ENCODE measurements around the gene ARHGAP24.
"Not testable (repeated sequence)": the region's sequence is repeated elsewhere in the genome, so short reads cannot be mapped to it uniquely, and the experiment has no call there.

Gene ARHGAP24

DNA sequence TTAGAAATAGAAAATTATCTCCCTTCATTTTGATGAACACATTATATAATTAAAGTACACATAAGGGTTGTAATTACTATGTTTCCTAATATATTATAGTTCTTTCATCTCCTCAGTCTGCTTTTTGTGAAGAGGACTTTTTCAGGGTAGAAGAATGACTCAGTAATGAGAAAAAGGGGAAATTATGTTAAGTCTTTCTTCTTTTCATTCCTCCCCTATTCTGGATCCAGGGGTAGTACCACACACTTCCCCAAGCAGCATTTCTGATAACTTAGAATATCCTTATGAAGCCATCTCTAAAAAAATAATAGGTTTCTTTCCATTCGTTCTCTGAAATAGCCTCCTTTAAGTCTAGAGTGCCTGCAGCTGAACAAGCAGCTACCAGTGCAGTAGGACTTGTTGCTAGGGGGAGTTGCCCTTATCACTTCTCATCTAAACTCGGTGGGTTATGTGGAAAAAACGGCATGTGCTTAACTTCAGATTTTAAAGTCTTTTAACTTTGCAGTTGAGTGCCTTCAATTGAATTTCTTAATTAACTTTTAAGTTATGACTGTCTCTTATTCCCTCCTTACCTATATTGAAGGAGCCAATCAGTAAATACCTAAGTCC, 184.8 kb downstream of the ARHGAP24 start:
- no peak for DNase-seq

- DNase-seq, result not testable (repeated sequence)
Measured at GRCh38 chr4:85666625-85667024, 191.7 kb downstream of the ARHGAP24 start.

- DNase-seq, result no peak
Measured at GRCh38 chr4:85669204-85669603, 194.3 kb downstream of the ARHGAP24 start.

GRCh38 chr4:85669992-85670548, 195.1 kb downstream of the ARHGAP24 start:
- DNase-seq, result no peak

- DNase-seq, result no peak
Measured at GRCh38 chr4:85671120-85671519, 196.2 kb downstream of the ARHGAP24 start.

DNA sequence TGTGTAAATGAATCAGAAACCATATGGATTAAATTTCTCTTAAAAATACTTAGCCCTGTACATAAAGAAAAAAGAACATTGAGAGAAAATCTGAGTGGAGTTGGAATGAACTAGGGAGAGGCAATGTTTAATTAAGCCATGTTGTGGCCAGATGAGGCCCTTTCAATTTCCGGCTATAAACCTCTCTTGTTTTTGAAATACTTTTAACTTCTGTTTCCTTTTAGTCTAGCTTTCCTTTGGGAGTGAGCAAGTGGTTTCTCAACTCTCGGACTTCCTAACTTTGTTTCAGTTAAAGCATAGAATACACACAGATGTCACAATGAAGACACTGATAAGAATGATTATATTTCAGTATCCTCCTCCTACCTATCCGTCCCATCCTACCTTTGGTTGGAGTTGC, 197.2 kb downstream of the ARHGAP24 start:
- no peak for DNase-seq

DNA sequence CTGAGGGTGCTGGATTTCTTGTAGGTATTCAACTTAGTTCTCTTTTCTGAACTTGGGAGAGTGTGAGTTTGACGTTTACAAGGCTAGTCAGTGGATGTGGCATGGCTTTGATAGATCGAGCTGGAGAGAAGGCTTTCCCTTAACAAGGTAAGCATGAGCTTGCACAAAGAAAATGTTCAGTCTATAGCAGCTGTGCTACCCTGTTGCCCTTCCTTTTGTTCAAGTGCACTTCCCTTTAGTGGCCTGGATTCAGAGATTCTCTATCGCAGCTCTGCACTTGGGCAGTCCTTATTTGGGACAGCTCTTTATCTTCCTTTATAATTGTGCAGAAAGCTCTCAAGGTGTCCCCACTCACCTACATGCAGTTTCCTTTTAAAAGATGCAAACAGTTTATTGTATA, 198.0 kb downstream of the ARHGAP24 start:
- no peak for DNase-seq

DNA sequence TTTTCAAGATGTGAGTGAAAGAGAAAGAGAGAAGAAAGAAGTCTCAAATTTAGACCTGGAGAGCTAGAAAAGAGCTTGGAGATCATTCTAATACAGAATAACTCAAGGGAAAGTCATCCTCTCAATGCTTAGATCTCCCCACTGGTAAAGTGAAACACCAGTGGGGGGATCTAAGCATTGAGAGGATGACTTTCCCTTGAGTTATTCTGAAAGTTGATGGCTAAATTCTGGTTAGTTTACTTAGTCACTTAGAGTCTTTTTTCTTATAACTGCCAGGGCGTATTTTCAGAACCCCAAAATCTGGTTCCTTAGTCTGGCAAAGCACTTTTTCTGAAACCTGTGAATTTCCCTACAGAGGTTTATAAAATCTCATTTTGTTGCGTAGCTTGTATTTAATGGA, 198.6 kb downstream of the ARHGAP24 start:
- no peak for DNase-seq

- no peak for DNase-seq
Measured at GRCh38 chr4:85675076-85676049, 200.4 kb downstream of the ARHGAP24 start.

GRCh38 chr4:85676050-85676425, 201.1 kb downstream of the ARHGAP24 start:
- peak; percentile 52 for DNase-seq

DNA sequence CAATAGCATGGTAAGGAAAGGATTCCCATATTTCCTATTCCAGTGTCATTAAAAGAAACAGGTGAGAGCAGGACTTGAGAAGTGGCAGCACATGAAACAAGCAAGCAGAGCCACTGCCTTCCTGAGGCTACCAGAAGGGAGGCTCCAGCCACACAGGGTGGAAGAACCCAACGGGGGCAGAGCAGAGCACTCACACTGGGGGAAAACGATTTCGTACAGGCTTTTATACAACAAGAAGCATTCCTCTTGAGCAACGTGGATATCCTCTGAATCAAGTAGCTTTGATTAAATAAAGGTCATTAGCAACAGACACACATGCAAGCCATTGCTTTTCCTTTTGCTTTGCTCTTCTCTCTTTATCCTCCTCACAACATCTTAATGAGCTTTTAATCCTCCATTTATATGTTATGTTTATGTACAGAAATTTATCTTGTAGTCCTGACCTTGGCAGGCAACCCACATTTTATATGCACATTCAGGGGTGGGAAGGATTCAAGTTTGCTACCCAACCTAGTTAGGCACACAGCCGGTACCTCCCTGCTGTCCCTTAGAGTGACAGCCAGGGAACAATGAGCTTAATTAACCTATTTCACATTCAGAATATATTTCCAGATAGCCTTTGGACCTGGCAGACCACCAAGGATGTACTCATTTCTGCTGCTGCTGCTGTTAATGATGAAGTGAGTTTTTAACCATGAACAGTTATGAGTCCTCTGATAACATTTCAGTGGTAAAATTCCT, 202.1 kb downstream of the ARHGAP24 start:
- DNase-seq, result no peak

- no peak for DNase-seq
Measured at GRCh38 chr4:85681221-85681657, 206.3 kb downstream of the ARHGAP24 start.

- DNase-seq, result no peak
Measured at GRCh38 chr4:85681921-85682320, 207.0 kb downstream of the ARHGAP24 start.

- no peak for DNase-seq
Measured at GRCh38 chr4:85682391-85682790, 207.4 kb downstream of the ARHGAP24 start.

DNA sequence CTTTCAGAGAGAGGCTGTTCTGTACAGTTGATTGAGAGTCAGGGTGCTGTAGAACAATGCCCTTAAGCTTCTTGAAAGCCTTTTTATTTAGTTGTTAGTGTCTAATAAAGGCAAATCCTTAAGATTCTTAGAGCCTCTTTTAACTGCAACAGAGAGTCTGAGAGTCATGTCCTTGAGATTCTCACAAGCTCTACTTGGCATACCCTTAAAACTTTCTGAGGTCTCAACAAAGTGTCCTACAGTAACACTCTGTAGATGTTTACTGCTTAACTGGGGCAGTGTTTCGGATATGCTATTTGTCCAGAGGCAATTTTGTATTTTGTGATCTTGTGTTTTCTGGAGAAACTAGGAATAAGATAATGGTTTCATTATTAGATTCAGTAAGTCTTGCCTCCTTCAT, 209.7 kb downstream of the ARHGAP24 start:
- no peak for DNase-seq

DNA sequence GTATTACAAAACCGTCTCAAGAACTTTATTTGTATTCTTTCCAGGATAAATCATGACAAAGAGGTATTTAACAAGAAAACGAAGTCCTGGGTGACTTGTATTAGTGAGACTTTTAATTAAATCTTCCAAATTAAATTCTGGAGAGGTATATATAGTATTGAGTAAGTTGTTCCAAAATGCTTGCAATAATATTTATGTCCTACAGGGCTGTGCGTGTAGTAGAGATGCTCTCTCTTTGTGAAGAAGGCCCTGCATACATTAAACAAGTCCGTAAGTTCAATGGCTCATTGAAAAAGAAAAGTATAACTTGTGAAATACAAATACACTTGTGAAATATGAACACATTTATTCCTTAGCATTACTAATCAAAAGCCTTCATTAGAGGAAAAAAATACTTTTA, 211.4 kb downstream of the ARHGAP24 start:
- DNase-seq, result no peak

DNA sequence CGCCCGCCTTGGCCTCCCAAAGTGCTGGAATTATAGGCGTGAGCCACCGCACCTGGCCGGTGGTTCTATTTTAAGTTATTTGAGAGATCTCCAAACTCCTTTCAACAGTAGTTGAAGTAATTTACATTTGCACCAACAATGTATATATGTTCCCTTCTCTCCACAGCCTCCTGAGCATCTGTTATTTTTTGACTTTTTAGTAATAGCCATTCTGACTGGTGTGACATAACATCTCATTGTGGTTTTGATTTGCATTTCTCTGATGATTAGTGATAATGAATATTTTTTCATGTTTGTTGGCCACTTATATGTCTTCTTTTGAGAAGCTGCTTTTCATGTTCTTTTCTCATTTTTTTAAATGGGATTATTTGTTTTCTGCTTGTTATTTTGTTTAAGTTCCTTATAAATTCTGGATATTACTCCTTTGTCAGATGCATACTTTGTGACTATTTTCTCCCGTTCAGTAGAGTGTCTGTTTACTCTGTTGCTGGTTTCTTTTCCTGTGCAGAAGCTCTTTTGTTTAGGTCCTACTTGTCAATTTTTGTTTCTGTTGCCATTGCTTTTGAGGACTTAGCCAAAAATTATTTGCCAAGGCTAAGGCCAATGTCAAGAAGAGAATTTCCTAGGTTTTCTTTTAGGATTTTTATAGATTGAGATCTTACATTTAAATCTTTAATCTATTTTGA, 213.2 kb downstream of the ARHGAP24 start:
- no peak for DNase-seq

- DNase-seq, result no peak
Measured at GRCh38 chr4:85696661-85697060, 221.7 kb downstream of the ARHGAP24 start.

DNA sequence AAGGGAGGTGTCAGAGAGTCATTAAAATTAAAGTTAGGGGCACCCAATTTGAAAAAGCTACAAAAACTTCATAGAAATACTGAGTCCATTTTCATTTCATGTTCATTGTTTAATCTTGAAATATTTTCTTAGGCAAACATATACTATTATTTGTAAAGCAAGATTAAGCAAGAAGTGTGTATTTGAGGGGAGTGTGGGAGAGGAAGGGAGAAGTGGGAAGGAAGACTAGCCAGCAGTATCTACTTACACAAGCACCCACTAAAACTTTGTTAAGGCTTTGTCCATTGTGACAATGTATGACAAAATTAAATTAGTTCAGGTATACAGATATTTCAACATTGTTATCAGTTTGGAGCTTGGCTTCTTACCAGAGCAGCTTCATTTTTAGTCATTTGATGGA, 222.9 kb downstream of the ARHGAP24 start:
- DNase-seq, result no peak

- DNase-seq, result no peak
Measured at GRCh38 chr4:85700362-85700761, 225.4 kb downstream of the ARHGAP24 start.

DNA sequence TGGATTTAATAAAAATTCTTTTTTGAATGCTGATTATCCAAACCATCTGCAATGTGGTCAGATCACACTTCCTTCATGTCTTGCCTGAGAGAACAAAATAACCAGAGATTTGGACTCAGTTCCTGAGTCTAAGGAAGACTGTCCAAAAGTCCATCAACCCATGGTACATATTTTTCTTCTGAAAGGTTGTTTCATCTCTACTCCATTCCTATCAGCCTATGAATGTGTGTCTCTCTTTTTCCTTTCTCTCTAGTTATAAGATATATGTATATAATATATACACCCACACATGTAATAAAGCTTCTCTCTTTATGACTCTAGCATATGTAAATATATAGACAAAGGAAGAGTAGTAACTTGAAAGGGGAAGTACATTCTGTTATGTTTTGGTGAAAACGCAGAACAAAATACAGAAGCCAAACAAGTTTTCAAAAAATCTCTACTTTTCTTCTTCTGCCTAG, 226.9 kb downstream of the ARHGAP24 start:
- no peak for DNase-seq

DNA sequence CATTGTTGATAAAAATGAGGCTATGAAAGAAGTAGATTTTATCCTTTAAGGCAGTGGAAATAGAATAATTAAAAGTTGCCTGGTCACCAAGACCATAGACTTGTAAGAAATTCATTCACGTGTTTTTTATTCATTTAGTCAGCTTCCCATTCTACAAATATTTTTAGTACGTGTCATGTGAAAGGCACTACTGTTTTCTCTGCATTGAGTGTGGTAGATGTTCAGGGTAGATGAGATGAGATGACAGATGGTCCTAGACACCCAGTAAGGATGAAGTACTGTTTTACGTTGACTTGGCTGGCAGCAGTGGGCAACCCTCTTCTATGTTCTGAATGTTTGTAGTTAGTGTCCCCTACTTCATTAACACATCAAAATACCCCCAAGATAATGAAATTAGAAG, 228.1 kb downstream of the ARHGAP24 start:
- no peak for DNase-seq

GRCh38 chr4:85707611-85708010, 232.7 kb downstream of the ARHGAP24 start:
- no peak for DNase-seq
